ENCODE measurements around the gene COL6A1.

The COL6A1 gene

DNA sequence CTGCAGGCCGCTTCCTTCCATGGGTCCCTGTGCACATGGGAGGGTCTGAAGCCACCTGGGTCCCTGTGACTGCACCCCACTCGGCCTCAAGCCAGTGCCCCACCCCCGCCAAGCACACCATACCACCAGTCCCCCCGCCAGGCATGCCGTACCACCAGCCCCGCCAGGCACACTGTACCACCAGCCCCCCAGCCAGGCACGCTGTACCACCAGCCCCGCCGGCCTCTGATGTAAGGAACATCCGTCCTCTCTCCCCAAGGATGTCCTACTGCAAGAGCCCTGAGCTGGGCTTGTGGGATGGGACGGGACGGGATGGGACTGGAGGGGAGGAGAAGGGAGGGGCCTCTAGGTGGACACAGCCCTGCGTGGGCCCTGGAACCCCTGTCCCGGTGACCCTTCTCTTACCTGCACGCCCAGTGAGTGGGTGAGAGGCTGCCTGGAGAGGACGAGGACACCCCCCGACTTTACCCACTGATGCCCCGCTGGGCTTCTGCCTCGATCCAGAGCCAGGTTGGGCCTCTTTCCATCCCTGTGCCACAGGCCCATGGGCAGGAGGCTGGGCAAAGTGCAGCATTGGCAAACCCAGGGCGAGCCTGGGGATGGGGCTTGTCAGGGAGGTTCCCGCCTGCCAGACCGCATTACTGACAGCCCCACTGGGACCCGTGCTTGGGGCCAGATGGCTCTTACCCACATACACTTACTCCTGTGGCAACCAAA, 40.8 kb upstream of the COL6A1 start:
- Histone ChIP-seq H3K36me3 (no peaks in the 10 kb centered on the region), H3K27ac (no peak overlapping the region), H3K27me3 (ENCODE audit: insufficient read depth, low read depth, severe bottlenecking) (no peaks in the 10 kb centered on the region), H3K9me3 (ENCODE audit: severe bottlenecking) (peaks cover 11% of the 10 kb centered on the region), H3K4me3 (ENCODE audit: low read depth, low read length) (no peak overlapping the region)
- no peak for DNase-seq
- TF ChIP-seq CTCF (IDR thresholded peaks at IDR 0.05; ENCODE audit: low read depth, low read length), result no peak

GRCh38 chr21:45941338-45941710, 40.2 kb upstream of the COL6A1 start:
- H3K36me3 ChIP-seq, result no peaks in the 10 kb centered on the region
- TF ChIP-seq CTCF (IDR thresholded peaks at IDR 0.05; ENCODE audit: low read depth, low read length), result no peak
- H3K27ac ChIP-seq, result no peak overlapping the region
- H3K27me3 ChIP-seq (ENCODE audit: insufficient read depth, low read depth, severe bottlenecking), result no peaks in the 10 kb centered on the region
- no peak for DNase-seq
- peaks cover 5% of the 10 kb centered on the region for H3K9me3 ChIP-seq (ENCODE audit: severe bottlenecking)
- no peak overlapping the region for H3K4me3 ChIP-seq (ENCODE audit: low read depth, low read length)

GRCh38 chr21:45941717-45942546, 39.6 kb upstream of the COL6A1 start:
- no peak for TF ChIP-seq CTCF (IDR thresholded peaks at IDR 0.05; ENCODE audit: low read depth, low read length)
- no peaks in the 10 kb centered on the region for H3K36me3 ChIP-seq
- no peak overlapping the region for H3K27ac ChIP-seq
- DNase-seq, result no peak
- H3K9me3 ChIP-seq (ENCODE audit: severe bottlenecking), result no peaks in the 10 kb centered on the region
- no peaks in the 10 kb centered on the region for H3K27me3 ChIP-seq (ENCODE audit: insufficient read depth, low read depth, severe bottlenecking)
- no peak overlapping the region for H3K4me3 ChIP-seq (ENCODE audit: low read depth, low read length)

- TF ChIP-seq CTCF (IDR thresholded peaks at IDR 0.05; ENCODE audit: low read depth, low read length), result no peak
These were observed 38.6 kb upstream of the COL6A1 start for GRCh38 chr21:45942755-45943629.

DNA sequence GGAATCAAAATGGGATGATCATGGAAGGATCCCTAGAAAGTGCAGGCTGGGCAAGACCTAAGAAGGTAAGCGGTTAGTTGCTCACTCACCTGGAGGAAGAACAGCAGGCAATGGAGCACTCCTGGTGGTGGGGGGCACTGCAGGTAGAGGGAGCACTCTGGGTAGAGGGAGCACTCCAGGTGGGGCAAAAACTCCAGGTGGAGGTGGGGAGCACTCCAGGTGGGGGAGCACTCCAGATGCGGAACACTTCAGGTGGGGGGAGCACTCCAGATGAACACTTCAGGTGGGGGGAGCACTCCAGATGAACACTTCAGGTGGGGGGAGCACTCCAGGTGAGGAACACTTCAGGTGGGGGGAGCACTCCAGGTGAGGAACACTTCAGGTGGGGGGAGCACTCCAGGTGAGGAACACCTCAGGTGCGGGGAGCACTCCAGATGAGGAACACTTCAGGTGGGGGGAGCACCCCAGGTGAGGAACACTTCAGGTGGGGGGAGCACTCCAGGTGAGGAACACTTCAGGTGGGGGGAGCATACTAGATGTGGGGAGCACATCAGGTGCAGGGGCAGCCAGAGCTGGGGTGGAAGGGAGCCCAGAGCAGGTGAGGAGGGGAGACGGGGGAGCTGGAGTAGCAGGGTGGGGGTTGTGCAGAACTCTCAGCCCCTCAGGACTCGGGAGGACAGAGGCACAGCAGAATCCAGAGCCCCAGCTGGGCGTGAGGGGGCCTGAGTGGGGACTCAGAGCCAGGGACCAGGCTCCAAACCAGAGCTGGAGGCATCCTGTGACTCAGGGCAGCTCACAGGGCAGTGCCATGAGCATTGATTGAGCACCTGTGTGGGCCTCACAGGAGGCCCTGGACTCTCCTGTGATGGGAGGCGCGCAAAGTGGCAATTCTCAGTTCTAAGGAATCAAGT, 37.7 kb upstream of the COL6A1 start:
- Histone ChIP-seq H3K4me3 (ENCODE audit: low read depth, low read length) (no peak overlapping the region), H3K27me3 (ENCODE audit: insufficient read depth, low read depth, severe bottlenecking) (no peaks in the 10 kb centered on the region), H3K36me3 (no peaks in the 10 kb centered on the region), H3K27ac (no peak overlapping the region), H3K9me3 (ENCODE audit: severe bottlenecking) (no peaks in the 10 kb centered on the region)
- TF ChIP-seq CTCF (IDR thresholded peaks at IDR 0.05; ENCODE audit: low read depth, low read length), result no peak
- no peak for DNase-seq

More at GRCh38 chr21:45942755-45943629, 38.6 kb upstream of the COL6A1 start:
- Histone ChIP-seq H3K27me3 (ENCODE audit: insufficient read depth, low read depth, severe bottlenecking) (no peaks in the 10 kb centered on the region), H3K4me3 (ENCODE audit: low read depth, low read length) (no peak overlapping the region), H3K36me3 (no peaks in the 10 kb centered on the region), H3K27ac (no peak overlapping the region), H3K9me3 (ENCODE audit: severe bottlenecking) (no peaks in the 10 kb centered on the region)
- no peak for DNase-seq

Measured in WERI-Rb-1 (cell line).